Heart left ventricle (tissue), 16 donors: ENCODE measurements around the gene CFAP161. TPM values are rescaled to one million over a fixed set of nuclear protein-coding genes. Genes with fewer than 3 reads are reported as not detected.

Source experiments
- ATAC-seq, 4 donors: fragments of 200-7000 bp; cut with Tn5 transposase; one replicate each; pipeline ENCODE4 v1.9.1; 2020 to 2022; ENCODE audit warnings: moderate library complexity in 4 of 4, mild to moderate bottlenecking in 3 of 4, moderate number of reproducible peaks in 1 of 4
- DNase-seq, 5 donors: peaks; one replicate each; pipeline ENCODE4 v3.0.0-alpha.2; 2020
- H3K27ac ChIP-seq, 12 donors: fragments of 200-600 bp; sonication (generic) in 4 of 12; one replicate each; pipeline versions ENCODE4 v1.5.0 to v1.8.0; 2016 to 2022; ENCODE audit warnings: mild to moderate bottlenecking in 2 of 12
- H3K27me3 ChIP-seq, 9 donors: fragments of 200-600 bp; sonication (generic) in 2 of 9; one replicate each; pipeline versions ENCODE4 v1.5.1 to v1.8.0; 2016 to 2022; ENCODE audit warnings: mild to moderate bottlenecking in 3 of 9
- H3K36me3 ChIP-seq, 9 donors: fragments of 200-600 bp; sonication (generic) in 2 of 9; one replicate each; pipeline versions ENCODE4 v1.5.0 to v1.8.0; 2018 to 2022; ENCODE audit warnings: mild to moderate bottlenecking in 2 of 9
- H3K4me1 ChIP-seq, 12 donors: fragments of 200-600 bp; sonication (generic) in 4 of 12; one replicate each; pipeline versions ENCODE4 v1.5.0 to v1.8.0; 2016 to 2022; ENCODE audit warnings: mild to moderate bottlenecking in 3 of 12
- H3K4me3 ChIP-seq, 12 donors: fragments of 200-600 bp; sonication (generic) in 4 of 12; one replicate each; pipeline versions ENCODE4 v1.5.0 to v1.8.0; 2017 to 2022; ENCODE audit warnings: mild to moderate bottlenecking in 9 of 12, moderate library complexity in 4 of 12
- H3K9me3 ChIP-seq, 12 donors: fragments of 200-600 bp; sonication (generic) in 4 of 12; one replicate each; pipeline versions ENCODE4 v1.5.0 to v1.8.0; 2016 to 2022; ENCODE audit warnings: mild to moderate bottlenecking in 1 of 12
- POLR2A ChIP-seq, 2 donors: fragments of 450-650 bp; IDR thresholded peaks; one replicate each; pipeline ENCODE4 v1.6.1; 2017; ENCODE audit warnings: antibody characterized with exemption in 2 of 2, mild to moderate bottlenecking in 2 of 2, moderate library complexity in 2 of 2
- WGBS, 4 donors: extraction: QIAGEN DNeasy Blood & Tissue Kit in 2 of 4; methylation state at CpG; one replicate each; pipeline versions ENCODE4 v1.1.5 to v1.1.7; 2013 to 2018; 5-methylcytosine and 5-hydroxymethylcytosine counted together
- intact Hi-C, 10 donors: fragments of 100-400 bp; cut with DNase I; formaldehyde crosslinking; loops; one replicate each; pipeline versions ENCODE4 v1.11.1 to v1.14.2; 2022
- polyA plus RNA-seq, 2 donors: library from polyadenylated mRNA; stranded (reverse); fragments of 200-250 nt; gene quantifications; one replicate each; pipeline ENCODE4 v1.2.3, GENCODE V29; 2013
- total RNA-seq, 9 donors: library from RNA; depleted of rRNA in 2 of 9; stranded (reverse); fragments of >200 nt in 2 of 9; fragmentation: NEBNext Ultra II Directional in 3 of 9; extraction: Animal tissue kit (Norgen Biotek cat#: 25700) in 3 of 9; gene quantifications; one replicate each; pipeline versions ENCODE4 v1.1.0 to v1.2.4, GENCODE V29; 2016 to 2023
- TF ChIP-seq, protein P1 (sequence below), 12 donors: fragments of 200-600 bp; sonication (generic) in 4 of 12; IDR thresholded peaks; one replicate each; pipeline versions ENCODE4 v1.5.0 to v1.8.0; 2018 to 2022; ENCODE audit warnings: antibody characterized with exemption in 12 of 12, mild to moderate bottlenecking in 5 of 12
- donor health status: ischemic (EF 13 %, LVEDD 7.1; RV severe dilation, severe dysfunction).
- donor health status: healthy with polysubstance abuse.
- donor health status: DM: no; HTN: yes; CAD: no.
- donor health status: DM: no; HTN: no; CAD: no.
- donor health status: ischemic (EF 25% LVEDD 6.9; RV normal size, moderate dysfunction).
- donor health status: ischemic (EF 25% LVEDD 5.7; RV mildly dilated, moderate dysfunction).
- donor health status: healthy.
- donor health status: DM: yes; HTN: yes; CAD: no.
- donor health status: ischemic (EF 35%, LVEDD 5.7; RV mildly dilated, moderate dysfunction).
- donor health status: nonischemic (EF 11% LVEDD 7.7; RV severe dilation, severe dysfunction).
- donor health status: DM: yes; HTN: yes; CAD: no.
- donor health status: PGD.
- donor health status: ischemic (EF 29% LVEDD 5.4; RV normal size, mild dysfunction).
- donor health status: nonischemic (EF 23%, LVEDD 6.1; RV moderate dilation, normal function).

The CFAP161 gene
- total and polyA plus RNA-seq, 11 donors = 0.22 to 2.0 (median 0.79) TPM; not detected in 2

DNA sequence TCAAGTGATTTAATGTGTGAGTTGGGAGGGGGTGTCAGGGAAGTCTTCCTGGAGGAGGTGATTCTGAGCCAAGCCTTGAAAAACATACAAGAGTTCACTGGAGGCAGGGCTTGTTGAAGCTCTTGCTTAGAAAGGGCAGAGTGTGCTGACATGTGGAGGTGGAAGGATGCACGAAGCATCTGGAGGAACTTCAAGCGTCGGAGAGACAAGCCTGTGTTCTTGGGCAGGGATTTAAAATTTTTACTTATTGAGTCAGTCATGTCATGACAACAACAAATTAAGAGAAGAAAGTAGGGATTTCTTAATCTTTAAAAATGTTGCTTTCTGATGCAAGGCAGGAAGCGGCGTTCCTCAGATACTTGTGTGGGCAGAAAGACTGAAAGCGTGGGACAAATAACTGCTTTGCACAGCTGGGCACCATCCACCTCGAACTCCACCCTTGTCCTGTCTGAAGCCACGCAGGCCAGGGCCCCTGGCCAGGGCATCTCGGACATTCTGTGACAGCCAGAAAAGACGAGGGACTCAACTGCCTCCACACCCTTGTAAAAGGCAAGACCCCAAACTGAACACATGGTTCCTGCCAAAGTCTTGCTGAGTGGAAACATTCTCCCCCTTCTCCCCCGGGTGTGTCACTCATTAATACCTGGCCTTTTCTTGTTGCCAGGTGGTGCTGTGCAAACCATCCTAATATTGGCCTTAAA is 55.7 kb downstream of the CFAP161 start:
- WGBS, 4 donors = 66 to 74% (median 67%) methylated on average over 11 of the region's 11 CpGs
- TF ChIP-seq POLR2A (IDR thresholded peaks at IDR 0.05) = no peak
- TF ChIP-seq, protein P1, sequence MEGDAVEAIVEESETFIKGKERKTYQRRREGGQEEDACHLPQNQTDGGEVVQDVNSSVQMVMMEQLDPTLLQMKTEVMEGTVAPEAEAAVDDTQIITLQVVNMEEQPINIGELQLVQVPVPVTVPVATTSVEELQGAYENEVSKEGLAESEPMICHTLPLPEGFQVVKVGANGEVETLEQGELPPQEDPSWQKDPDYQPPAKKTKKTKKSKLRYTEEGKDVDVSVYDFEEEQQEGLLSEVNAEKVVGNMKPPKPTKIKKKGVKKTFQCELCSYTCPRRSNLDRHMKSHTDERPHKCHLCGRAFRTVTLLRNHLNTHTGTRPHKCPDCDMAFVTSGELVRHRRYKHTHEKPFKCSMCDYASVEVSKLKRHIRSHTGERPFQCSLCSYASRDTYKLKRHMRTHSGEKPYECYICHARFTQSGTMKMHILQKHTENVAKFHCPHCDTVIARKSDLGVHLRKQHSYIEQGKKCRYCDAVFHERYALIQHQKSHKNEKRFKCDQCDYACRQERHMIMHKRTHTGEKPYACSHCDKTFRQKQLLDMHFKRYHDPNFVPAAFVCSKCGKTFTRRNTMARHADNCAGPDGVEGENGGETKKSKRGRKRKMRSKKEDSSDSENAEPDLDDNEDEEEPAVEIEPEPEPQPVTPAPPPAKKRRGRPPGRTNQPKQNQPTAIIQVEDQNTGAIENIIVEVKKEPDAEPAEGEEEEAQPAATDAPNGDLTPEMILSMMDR (IDR thresholded peaks at IDR 0.05) = no peak
- Histone ChIP-seq H3K27me3 (peaks cover 0 to 6% (median 0%) of the 10 kb centered on the region in 9 donors), H3K27ac (peak overlapping the region in 11 of 12 donors; percentile 7 to 88 (median 62)), H3K4me1 (peaks cover 0 to 9% (median 0%) of the 10 kb centered on the region in 12 donors), H3K36me3 (no peaks in the 10 kb centered on the region), H3K4me3 (no peak overlapping the region), H3K9me3 (no peaks in the 10 kb centered on the region)
- intact Hi-C loops = loop anchor here in 2 of 10 donors (5.0 to 10.0 kb wide), 3 partner anchors 38 to 135 kb away; partner anchors contain the start of genes CFAP161 (in 1 of the 2) and STARD5 (in 1 of the 2)
- peak; percentile 83 to 92 (median 88) for ATAC-seq
- DNase-seq = peak; percentile 39 to 77 (median 73)

DNA sequence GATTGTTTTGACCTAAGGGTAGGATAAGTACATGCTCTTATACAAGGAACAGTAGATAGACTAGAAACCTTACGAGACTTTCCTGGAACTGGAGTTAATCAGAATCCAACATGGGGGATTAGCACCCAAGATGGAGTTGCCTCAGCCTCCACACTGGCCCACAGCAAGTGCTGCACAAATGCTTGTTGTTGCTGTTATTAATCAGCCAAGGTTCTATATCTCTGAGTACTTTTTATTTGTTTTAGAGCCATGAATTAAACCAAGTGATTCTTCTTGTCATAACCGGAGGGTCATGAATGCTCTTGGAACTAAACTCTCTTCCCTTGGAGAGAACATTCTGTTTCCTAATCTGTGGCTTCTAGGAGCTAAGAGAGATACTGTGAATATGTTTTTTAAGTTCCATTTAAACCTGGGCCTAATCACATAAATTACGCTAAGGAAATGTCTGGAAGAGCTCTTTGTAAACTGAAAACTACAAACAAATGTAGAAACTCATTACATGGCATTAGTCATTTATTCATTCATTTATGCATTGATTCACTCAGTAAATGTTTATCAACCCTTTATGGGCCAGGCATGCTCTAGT is 56.9 kb downstream of the CFAP161 start:
- H3K27me3 ChIP-seq = peaks cover 0 to 9% (median 0%) of the 10 kb centered on the region in 9 donors
- no peaks in the 10 kb centered on the region for H3K9me3 ChIP-seq
- H3K4me3 ChIP-seq = no peak overlapping the region
- H3K4me1 ChIP-seq = peaks cover 0 to 16% (median 0%) of the 10 kb centered on the region in 12 donors
- no peak for DNase-seq
- 87 to 91% (median 87%) methylated on average over 3 of the region's 3 CpGs for WGBS, 4 donors
- intact Hi-C loops = loop anchor here in 1 of 10 donors (5.0 kb wide), 1 partner anchor 36 kb away; no protein-coding TSS in a partner anchor
- H3K36me3 ChIP-seq = no peaks in the 10 kb centered on the region
- H3K27ac ChIP-seq = peak overlapping the region in 11 of 12 donors; percentile 7 to 88 (median 62)
- ATAC-seq = peak in 1 of 4 donors; percentile 16
- no peak for TF ChIP-seq POLR2A (IDR thresholded peaks at IDR 0.05)
- TF ChIP-seq, protein P1 (IDR thresholded peaks at IDR 0.05) = no peak

DNA sequence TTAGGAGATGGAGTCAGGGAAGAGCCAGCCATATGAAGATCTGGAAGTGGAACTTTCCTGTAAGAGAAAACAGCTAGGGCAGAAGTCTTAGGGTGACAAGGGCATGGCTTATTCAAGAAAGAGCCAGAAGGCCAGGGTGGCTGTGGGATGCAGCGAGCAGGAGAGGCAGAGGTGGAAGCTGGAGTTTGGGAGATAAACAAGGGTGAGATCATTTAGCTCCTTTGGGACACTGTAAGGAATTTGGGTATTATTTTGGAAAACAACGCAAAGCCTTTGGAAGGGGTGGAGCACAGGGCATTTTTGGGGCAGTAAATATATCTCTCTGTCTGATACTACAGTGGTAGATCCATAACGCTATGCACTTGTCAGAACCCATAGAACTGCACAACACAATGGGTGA is 57.6 kb downstream of the CFAP161 start:
- peaks cover 0 to 5% (median 0%) of the 10 kb centered on the region in 9 donors for H3K27me3 ChIP-seq
- no peak overlapping the region for H3K4me3 ChIP-seq
- peak overlapping the region in 5 of 12 donors; percentile 32 to 85 (median 62) for H3K27ac ChIP-seq
- H3K4me1 ChIP-seq = peaks cover 0 to 16% (median 0%) of the 10 kb centered on the region in 12 donors
- WGBS, 4 donors = 83 to 93% (median 89%) methylated on average over 3 of the region's 3 CpGs
- ATAC-seq (no peak), DNase-seq (no peak)
- TF ChIP-seq, protein P1 (IDR thresholded peaks at IDR 0.05) = no peak
- TF ChIP-seq POLR2A (IDR thresholded peaks at IDR 0.05) = no peak
- no peaks in the 10 kb centered on the region for H3K9me3 ChIP-seq
- no peaks in the 10 kb centered on the region for H3K36me3 ChIP-seq
- intact Hi-C loops = loop anchor here in 1 of 10 donors (5.0 kb wide), 1 partner anchor 36 kb away; no protein-coding TSS in a partner anchor

DNA sequence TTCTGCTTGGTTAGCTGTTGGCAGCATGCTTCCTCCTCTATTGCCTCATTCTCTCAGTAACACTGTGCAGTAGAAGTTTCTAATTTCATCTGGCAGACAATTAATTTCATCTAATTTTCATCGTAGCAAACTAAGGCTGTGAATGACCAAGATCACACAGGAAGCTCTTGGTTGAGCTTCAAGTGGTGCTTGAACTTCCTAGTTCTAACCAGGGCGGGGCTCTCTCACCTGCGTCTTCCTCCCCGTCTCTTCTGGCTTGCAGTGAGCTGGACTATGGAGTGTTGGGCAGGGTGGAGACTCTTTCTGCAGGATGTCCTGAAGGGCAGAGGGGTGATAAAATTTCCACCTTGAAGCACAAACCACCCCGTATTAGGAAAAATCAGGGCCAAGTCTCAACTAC is 60.7 kb downstream of the CFAP161 start:
- ATAC-seq (no peak), DNase-seq (no peak)
- H3K9me3 ChIP-seq = no peaks in the 10 kb centered on the region
- peaks cover 0 to 5% (median 0%) of the 10 kb centered on the region in 9 donors for H3K27me3 ChIP-seq
- TF ChIP-seq, protein P1 (IDR thresholded peaks at IDR 0.05) = no peak
- no peak for TF ChIP-seq POLR2A (IDR thresholded peaks at IDR 0.05)
- H3K27ac ChIP-seq = no peak overlapping the region
- peaks cover 0 to 16% (median 0%) of the 10 kb centered on the region in 12 donors for H3K4me1 ChIP-seq
- no peaks in the 10 kb centered on the region for H3K36me3 ChIP-seq
- intact Hi-C loops = loop anchor here in 2 of 10 donors (5.0 kb wide), 3 partner anchors 33 to 63 kb away; no protein-coding TSS in a partner anchor
- 76 to 84% (median 77%) methylated on average over 5 of the region's 5 CpGs for WGBS, 4 donors
- no peak overlapping the region for H3K4me3 ChIP-seq
